CD4-positive, alpha-beta T cell treated with Interleukin-1 beta for 1 hour (primary cell): Measurements from ENCODE around the gene TMA16.

Experiments
- DNase-seq, 2 donors: peaks; one replicate each; pipeline ENCODE4 v3.0.0-alpha.2; 2020 to 2022

Gene TMA16

DNA sequence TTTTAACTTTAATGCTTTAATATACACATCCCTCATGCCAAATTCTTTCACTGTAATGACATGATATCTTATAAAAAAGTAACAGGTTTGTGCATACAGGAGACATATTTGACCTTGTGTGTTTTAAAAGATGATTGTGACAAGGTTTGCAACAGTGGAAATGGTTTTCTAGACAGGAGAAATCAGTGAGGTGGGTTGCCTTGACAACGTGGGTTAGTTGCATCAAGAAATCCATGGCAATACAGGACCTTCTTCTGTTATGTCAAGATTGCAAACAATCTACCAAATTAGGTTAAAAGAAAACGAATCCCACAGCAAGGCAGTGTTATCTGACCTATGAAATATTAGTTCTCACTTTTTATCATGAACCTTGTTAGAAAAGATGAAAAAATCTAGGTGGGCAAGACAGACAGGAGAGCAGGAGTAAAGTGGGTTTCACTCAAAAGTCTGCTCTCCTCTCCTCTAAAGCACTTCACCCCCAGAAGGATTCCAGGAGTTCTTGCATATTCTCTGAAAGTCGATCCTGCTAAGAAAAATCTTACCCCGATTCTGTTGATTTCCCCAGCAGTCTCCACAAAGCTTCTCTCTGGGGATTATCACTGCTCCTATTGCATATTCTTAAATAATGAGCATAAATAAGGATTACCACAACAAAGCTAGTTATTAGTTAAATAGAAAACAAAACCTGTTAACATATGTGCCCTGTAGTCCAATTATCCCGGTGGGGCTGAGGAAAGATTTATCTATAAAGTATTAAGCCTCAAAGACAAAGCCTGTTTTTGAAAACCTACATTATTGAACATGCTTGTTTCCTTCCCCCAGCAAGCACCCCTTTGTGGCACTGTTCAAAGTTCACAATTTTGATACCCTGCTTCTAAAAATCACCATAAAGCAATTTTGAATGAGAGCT, 71.0 kb downstream of the TMA16 start:
- DNase-seq, result no peak

DNA sequence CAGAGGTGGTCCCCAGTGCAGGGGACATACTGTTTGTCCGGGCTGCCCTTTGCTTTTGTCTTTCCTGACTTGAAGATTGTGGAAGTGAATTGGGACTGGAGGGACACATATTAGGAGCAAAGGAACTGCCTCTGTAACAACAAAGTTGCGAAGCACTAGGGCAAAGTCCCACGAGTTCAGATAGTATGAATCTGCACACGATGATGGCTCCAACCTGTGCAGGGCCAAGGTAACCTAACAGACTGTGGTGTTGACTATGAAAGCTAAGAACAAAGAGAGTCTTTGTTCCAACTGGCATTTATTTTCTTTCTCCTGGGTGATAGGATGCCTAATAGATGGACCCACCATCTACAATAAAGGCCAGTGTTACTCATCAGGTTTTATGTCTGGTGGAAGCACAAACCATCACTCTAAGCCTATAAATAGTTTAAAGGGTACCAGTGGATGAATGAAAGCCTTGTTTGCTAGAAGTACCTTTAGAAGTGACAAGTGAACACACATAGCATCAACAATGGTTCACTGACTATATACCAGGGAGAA, 71.8 kb downstream of the TMA16 start:
- no peak for DNase-seq

GRCh38 chr4:163568843-163569242, 74.4 kb downstream of the TMA16 start:
- no peak for DNase-seq
